Osteoblast (primary cell): ENCODE data around the gene PTX4. TPM values are rescaled to one million over a fixed set of nuclear protein-coding genes. Genes with fewer than 3 reads are reported as not detected.
A peak's percentile ranks its signal among the peaks of the same experiment; 100 is the strongest.

Experiments
- DNase-seq: peaks from one replicate; pipeline ENCODE4 v3.0.0; 2011; ENCODE audit warnings: low spot score, mixed read lengths; ENCODE audit not compliant: insufficient read length; ENCODE audit errors: missing footprints
- H2AFZ ChIP-seq: 2 replicates; pipeline ENCODE4 v1.6.0; 2011; ENCODE audit warnings: mild to moderate bottlenecking, low read length
- H3K27ac ChIP-seq: 2 replicates; pipeline ENCODE4 v1.5.1; 2011; ENCODE audit warnings: mild to moderate bottlenecking, low read depth, low read length, moderate library complexity
- H3K27me3 ChIP-seq: 2 replicates; pipeline ENCODE4 v1.6.0; 2012; ENCODE audit warnings: mild to moderate bottlenecking, control low read depth, inconsistent platforms, low read length, moderate library complexity; ENCODE audit not compliant: insufficient read depth
- H3K36me3 ChIP-seq: 2 replicates; pipeline ENCODE4 v1.5.1; 2011; ENCODE audit warnings: mild to moderate bottlenecking, low read length, control low read depth, moderate library complexity; ENCODE audit not compliant: insufficient read depth
- H3K4me1 ChIP-seq: 2 replicates; pipeline ENCODE4 v1.5.1; 2011; ENCODE audit warnings: mild to moderate bottlenecking, low read length, control low read depth, moderate library complexity; ENCODE audit not compliant: insufficient read depth
- H3K4me2 ChIP-seq: 2 replicates; pipeline ENCODE4 v1.6.0; 2011; ENCODE audit warnings: mild to moderate bottlenecking, low read length; ENCODE audit not compliant: insufficient read depth
- H3K4me3 ChIP-seq: fragments of 200-600 bp; sonication (generic); 3 replicates; pipeline ENCODE4 v1.5.1; 2012; ENCODE audit warnings: mild to moderate bottlenecking, low read length, inconsistent platforms; ENCODE audit not compliant: insufficient read depth
- H3K79me2 ChIP-seq: 2 replicates; pipeline ENCODE4 v1.6.0; 2012; ENCODE audit warnings: mild to moderate bottlenecking, low read length, control low read depth, inconsistent platforms; ENCODE audit not compliant: insufficient read depth
- H3K9me3 ChIP-seq: 2 replicates; pipeline ENCODE4 v1.5.1; 2011; ENCODE audit warnings: low read depth, low read length, control low read depth
- H4K20me1 ChIP-seq: 2 replicates; pipeline ENCODE4 v1.6.0; 2012; ENCODE audit warnings: mild to moderate bottlenecking, low read length, control low read depth; ENCODE audit not compliant: insufficient read depth
- CTCF ChIP-seq: IDR thresholded peaks from 2 replicates; pipeline ENCODE4 v1.5.1; 2011; ENCODE audit warnings: mild to moderate bottlenecking, low read depth, low read length, moderate library complexity; ENCODE audit errors: extremely low read depth
- total RNA-seq: library from RNA; depleted of rRNA; stranded (reverse); fragments of >200 nt; gene quantifications from 2 replicates; pipeline ENCODE4 v1.2.3, GENCODE V29; 2012

The PTX4 gene
- total RNA-seq, 1 donor = not detected

GRCh38 chr16:1506494-1507213 lies 17.9 kb upstream of the PTX4 start:
- Histone ChIP-seq H3K27ac (no peak overlapping the region), H3K9me3 (no peaks in the 10 kb centered on the region), H3K36me3 (peaks cover 19% of the 10 kb centered on the region), H3K79me2 (no peaks in the 10 kb centered on the region), H3K4me2 (no peak overlapping the region), H2AFZ (no peak overlapping the region), H3K27me3 (no peaks in the 10 kb centered on the region), H4K20me1 (no peaks in the 10 kb centered on the region), H3K4me3 (no peak overlapping the region), H3K4me1 (no peaks in the 10 kb centered on the region)
- TF ChIP-seq CTCF = no peak
- peak; percentile 87 for DNase-seq

DNA sequence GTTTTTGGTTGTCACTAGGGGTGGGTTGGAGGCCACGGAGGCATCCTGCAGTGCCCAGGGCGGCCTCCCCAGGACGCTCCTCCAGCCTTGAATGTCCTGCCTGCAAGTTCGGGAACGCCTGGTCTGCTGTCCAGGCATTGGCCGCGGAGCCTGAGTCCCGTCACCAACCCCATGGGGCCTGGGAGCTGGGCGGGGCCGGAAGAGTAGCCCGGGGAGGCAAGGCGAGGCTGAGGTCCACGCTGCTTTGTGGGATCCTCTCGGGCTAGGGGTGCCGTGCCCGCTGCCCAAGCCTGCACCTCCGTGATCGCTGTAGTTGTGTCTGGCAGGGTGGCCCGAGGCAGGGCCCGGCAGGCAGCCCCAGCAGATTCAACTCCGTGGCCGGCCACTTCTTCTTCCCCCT lies 17.2 kb upstream of the PTX4 start:
- Histone ChIP-seq H3K36me3 (peaks cover 18% of the 10 kb centered on the region), H3K27ac (no peak overlapping the region), H3K4me3 (no peak overlapping the region), H3K4me1 (no peaks in the 10 kb centered on the region), H3K79me2 (no peaks in the 10 kb centered on the region), H4K20me1 (no peaks in the 10 kb centered on the region), H3K27me3 (no peaks in the 10 kb centered on the region), H3K4me2 (no peak overlapping the region), H3K9me3 (no peaks in the 10 kb centered on the region), H2AFZ (no peak overlapping the region)
- TF ChIP-seq CTCF = no peak
- no peak for DNase-seq

- Histone ChIP-seq H2AFZ (no peak overlapping the region), H3K79me2 (no peaks in the 10 kb centered on the region), H3K27me3 (no peaks in the 10 kb centered on the region), H3K9me3 (no peaks in the 10 kb centered on the region), H3K4me3 (no peak overlapping the region), H3K27ac (no peak overlapping the region), H3K36me3 (peaks cover 18% of the 10 kb centered on the region), H3K4me2 (no peak overlapping the region), H4K20me1 (no peaks in the 10 kb centered on the region), H3K4me1 (no peaks in the 10 kb centered on the region)
- no peak for DNase-seq
- TF ChIP-seq CTCF = no peak
Measured at GRCh38 chr16:1505073-1505844, 16.5 kb upstream of the PTX4 start.
